ENCODE data around the gene PDE8B. TPM values are rescaled to one million over a fixed set of nuclear protein-coding genes. Genes with fewer than 3 reads are reported as not detected.
A peak's percentile ranks its signal among the peaks of the same experiment; 100 is the strongest.

PDE8B gene
- total RNA-seq, 1 donor from 2014 or later, result 5.3 TPM

DNA sequence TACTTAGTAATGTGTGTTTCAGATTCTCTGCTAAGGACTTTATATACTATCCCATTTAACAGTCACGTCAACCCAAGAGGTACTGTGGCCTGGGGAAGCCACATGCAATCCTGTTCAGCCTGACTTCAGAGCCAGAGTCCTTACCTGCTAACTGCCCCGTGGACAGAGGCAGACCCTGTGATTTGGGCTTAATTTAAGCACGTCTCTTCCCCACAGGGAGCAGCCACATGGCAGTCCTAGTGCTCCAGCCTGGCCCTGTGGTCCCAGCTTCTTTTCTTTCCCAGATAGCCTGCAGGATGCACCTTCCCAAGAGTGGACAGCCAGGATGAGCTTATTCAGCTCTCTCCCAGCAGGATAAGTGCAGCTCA, 71.5 kb downstream of the PDE8B start:
- Histone ChIP-seq H3K36me3 (no peaks in the 10 kb centered on the region), H3K4me1 (peaks cover 7% of the 10 kb centered on the region), H3K9me3 (no peaks in the 10 kb centered on the region), H3K27me3 (ENCODE audit: low read depth) (no peaks in the 10 kb centered on the region), H3K4me3 (no peak overlapping the region), H3K27ac (no peak overlapping the region)
- ATAC-seq (no peak), DNase-seq (no peak)
- TF ChIP-seq, protein P1, sequence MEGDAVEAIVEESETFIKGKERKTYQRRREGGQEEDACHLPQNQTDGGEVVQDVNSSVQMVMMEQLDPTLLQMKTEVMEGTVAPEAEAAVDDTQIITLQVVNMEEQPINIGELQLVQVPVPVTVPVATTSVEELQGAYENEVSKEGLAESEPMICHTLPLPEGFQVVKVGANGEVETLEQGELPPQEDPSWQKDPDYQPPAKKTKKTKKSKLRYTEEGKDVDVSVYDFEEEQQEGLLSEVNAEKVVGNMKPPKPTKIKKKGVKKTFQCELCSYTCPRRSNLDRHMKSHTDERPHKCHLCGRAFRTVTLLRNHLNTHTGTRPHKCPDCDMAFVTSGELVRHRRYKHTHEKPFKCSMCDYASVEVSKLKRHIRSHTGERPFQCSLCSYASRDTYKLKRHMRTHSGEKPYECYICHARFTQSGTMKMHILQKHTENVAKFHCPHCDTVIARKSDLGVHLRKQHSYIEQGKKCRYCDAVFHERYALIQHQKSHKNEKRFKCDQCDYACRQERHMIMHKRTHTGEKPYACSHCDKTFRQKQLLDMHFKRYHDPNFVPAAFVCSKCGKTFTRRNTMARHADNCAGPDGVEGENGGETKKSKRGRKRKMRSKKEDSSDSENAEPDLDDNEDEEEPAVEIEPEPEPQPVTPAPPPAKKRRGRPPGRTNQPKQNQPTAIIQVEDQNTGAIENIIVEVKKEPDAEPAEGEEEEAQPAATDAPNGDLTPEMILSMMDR (IDR thresholded peaks at IDR 0.05), result no peak
- intact Hi-C loops (cut with DNase I), result no loop called here

DNA sequence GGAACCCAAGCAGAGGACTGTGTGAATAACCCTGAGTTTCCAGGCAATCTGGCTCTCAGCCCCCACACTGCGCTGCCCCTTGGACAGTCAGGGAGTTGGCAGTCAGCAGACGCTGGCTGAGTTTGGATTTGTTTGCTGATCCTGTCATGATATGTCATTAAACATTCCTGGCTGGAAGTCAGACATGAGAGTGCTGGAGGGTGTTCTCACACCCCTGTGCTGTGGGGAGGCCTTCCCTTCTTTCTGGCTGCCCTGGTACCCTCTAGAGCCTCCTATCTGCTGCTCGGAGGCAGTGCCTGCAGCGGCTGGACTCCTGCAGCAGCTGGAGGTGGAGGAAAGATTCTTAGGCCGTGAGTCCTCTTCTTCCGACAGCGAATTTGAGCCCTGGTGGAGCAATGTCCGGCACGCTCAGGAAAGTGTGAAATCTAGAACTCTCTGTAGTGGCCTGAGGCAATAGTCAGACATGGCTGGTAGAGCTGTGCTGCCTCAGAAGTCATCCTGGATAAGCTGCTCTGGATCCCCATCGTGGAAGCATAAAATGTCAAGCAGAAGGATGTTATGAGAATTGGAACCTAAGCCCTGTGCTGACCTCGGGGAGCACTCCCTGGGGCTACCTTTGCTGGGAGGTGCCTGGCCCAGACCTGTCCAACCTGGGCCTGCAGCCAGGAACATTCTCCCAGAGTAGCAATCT, 72.0 kb downstream of the PDE8B start:
- DNase-seq, result no peak
- peaks cover 7% of the 10 kb centered on the region for H3K4me1 ChIP-seq
- no peaks in the 10 kb centered on the region for H3K36me3 ChIP-seq
- H3K27ac ChIP-seq, result no peak overlapping the region
- no peak overlapping the region for H3K4me3 ChIP-seq
- no peaks in the 10 kb centered on the region for H3K27me3 ChIP-seq (ENCODE audit: low read depth)
- no peaks in the 10 kb centered on the region for H3K9me3 ChIP-seq
- peak; percentile 24 to 62 for ATAC-seq
- TF ChIP-seq, protein P1 (IDR thresholded peaks at IDR 0.05), result no peak
- intact Hi-C loops (cut with DNase I), result no loop called here

DNA sequence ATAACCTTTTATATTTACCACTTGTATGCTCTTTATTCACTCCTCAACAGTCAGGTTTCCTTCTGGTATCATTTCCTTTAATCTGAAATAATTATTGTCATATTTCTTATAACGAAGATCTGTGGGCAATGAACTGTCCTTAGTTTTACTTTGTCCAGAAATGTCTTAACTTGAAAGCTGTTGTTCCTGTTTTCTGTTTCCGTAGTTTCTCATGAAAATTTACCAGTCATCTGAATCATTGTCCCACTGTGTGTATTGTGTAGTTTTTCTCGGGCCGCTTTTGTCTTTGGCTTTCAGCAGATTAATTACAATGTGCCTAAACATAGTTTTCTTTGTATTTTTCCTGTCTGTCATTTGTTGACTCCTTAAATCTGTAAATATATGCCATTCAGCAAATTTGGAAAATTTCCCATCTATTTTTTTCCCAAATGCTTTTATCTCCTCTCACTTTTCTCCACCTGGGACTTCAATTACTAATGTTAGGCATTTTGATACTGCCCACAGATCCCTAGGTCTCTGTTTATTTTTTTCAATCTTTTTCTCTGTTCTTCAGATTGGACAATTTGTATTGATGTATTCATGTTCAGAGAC, 74.9 kb downstream of the PDE8B start:
- intact Hi-C loops (cut with DNase I), result no loop called here
- TF ChIP-seq, protein P1 (IDR thresholded peaks at IDR 0.05), result no peak
- H3K4me1 ChIP-seq, result peaks cover 7% of the 10 kb centered on the region

DNA sequence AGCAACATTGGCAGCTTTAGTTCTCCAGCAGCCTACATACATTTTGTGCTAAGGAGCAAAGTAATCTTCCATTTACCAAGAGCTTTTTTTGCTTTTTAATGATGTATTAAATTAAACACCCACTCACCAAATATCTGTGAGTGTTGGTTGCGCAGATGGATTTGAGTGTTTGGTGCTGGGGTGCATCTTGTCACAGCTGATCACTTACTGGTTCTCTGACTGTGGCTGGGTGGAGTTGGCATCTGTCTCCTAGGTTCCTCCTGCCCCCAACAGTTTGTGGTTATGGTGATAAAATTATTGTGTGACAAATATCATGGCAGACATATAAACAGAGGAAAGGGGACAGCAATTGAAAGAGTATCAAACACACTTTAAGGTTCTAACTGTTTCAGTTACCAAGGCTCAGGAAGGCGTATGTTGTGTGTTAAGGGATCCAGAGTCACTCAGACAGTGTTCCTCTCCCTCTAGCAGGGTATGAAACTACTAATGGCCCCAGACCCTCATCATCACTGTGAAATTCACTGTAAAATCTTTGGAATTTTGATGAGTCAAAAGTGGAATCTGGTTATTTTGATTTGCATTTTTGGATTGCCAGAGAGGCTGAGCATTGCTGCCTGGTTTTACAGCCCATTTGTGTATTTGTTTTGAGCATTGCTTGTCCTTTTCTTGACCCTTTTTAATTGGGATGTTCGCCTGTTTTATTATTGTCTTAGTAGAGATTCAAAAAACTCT, 81.7 kb downstream of the PDE8B start:
- Histone ChIP-seq H3K4me1 (no peaks in the 10 kb centered on the region), H3K36me3 (no peaks in the 10 kb centered on the region), H3K27ac (no peak overlapping the region), H3K27me3 (ENCODE audit: low read depth) (no peaks in the 10 kb centered on the region), H3K9me3 (no peaks in the 10 kb centered on the region), H3K4me3 (no peak overlapping the region)
- no peak for ATAC-seq
- DNase-seq, result no peak
- intact Hi-C loops (cut with DNase I), result no loop called here
- TF ChIP-seq, protein P1 (IDR thresholded peaks at IDR 0.05), result no peak

More for the DNA sequence above, 74.9 kb downstream of the PDE8B start:
- Histone ChIP-seq H3K9me3 (no peaks in the 10 kb centered on the region), H3K4me3 (no peak overlapping the region), H3K27ac (no peak overlapping the region), H3K27me3 (ENCODE audit: low read depth) (no peaks in the 10 kb centered on the region), H3K36me3 (no peaks in the 10 kb centered on the region)
- ATAC-seq, result no peak
- DNase-seq, result no peak

DNA sequence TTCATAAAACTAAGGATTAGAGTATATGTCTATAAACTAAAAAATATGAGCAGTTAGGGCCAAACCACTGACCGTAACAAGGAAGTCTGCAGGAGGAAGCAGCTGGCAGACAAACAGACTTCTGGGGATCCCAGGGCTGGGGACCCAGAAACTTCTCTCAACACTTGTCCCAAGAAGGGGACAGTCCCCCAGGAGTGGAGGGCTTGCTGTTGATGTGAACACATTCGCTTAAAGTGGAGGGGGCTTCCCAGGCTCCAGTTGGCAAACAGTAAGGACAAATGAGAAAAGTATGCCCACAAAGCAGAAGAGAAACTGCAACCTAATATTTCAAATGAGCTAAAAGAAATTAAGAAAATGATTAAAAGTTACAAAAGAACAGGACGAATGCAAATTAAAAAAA, 83.7 kb downstream of the PDE8B start:
- Histone ChIP-seq H3K36me3 (no peaks in the 10 kb centered on the region), H3K9me3 (no peaks in the 10 kb centered on the region), H3K4me1 (no peaks in the 10 kb centered on the region), H3K27me3 (ENCODE audit: low read depth) (no peaks in the 10 kb centered on the region), H3K27ac (no peak overlapping the region), H3K4me3 (no peak overlapping the region)
- ATAC-seq (no peak), DNase-seq (no peak)
- TF ChIP-seq, protein P1 (IDR thresholded peaks at IDR 0.05), result no peak
- intact Hi-C loops (cut with DNase I), result no loop called here

Data from lower lobe of right lung (tissue), 2 donors.